Keratinocyte (primary cell): Measurements from ENCODE around the gene PPOX. TPM values are rescaled to one million over a fixed set of nuclear protein-coding genes. Genes with fewer than 3 reads are reported as not detected.

ENCODE experiments used
- DNase-seq: peaks from one replicate; pipeline ENCODE4 v3.0.0-alpha.2; 2011; ENCODE audit warnings: low read depth, missing footprints, low spot score
- FAIRE-seq: peaks from 2 replicates; lab custom pipeline; 2011; peaks lifted over from hg19 to GRCh38; lab: Jason Lieb, UNC
- H2AFZ ChIP-seq: 2 replicates; pipeline ENCODE4 v1.6.0; 2012; ENCODE audit warnings: low read length, control low read depth, inconsistent platforms; ENCODE audit not compliant: control insufficient read depth
- H3K27ac ChIP-seq: 2 replicates; pipeline ENCODE4 v1.5.1; 2011; ENCODE audit warnings: low read length; ENCODE audit not compliant: control insufficient read depth, insufficient read depth
- H3K27me3 ChIP-seq: 3 replicates; pipeline ENCODE4 v1.6.0; 2011; ENCODE audit warnings: low read length; ENCODE audit not compliant: control insufficient read depth, insufficient read depth; ENCODE audit errors: extremely low read depth
- H3K36me3 ChIP-seq, 2 experiments: 2 replicates in 1 of 2; 3 replicates in 1 of 2; pipeline ENCODE4 v1.5.1; 2011; ENCODE audit warnings: low read length in 2 of 2, mild to moderate bottlenecking in 1 of 2; ENCODE audit not compliant: control insufficient read depth in 2 of 2, insufficient read depth in 2 of 2; ENCODE audit errors: extremely low read depth in 1 of 2
- H3K4me1 ChIP-seq: 3 replicates; pipeline ENCODE4 v1.5.1; 2011; ENCODE audit warnings: low read length; ENCODE audit not compliant: control insufficient read depth, insufficient read depth; ENCODE audit errors: extremely low read depth
- H3K4me2 ChIP-seq: 3 replicates; pipeline ENCODE4 v1.6.0; 2011; ENCODE audit warnings: low read depth, low read length; ENCODE audit not compliant: control insufficient read depth, insufficient read depth; ENCODE audit errors: extremely low read depth
- H3K4me3 ChIP-seq, 3 experiments: fragments of 200-600 bp in 1 of 3; sonication (generic) in 1 of 3; 2 replicates in 2 of 3; 3 replicates in 1 of 3; pipeline ENCODE4 v1.5.1; 2011 to 2016; ENCODE audit warnings: low read length in 3 of 3, mild to moderate bottlenecking in 3 of 3, control low read depth in 2 of 3, inconsistent platforms in 1 of 3, low read depth in 1 of 3, mixed read lengths in 1 of 3, mixed run types in 1 of 3, moderate library complexity in 1 of 3; ENCODE audit not compliant: control insufficient read depth in 2 of 3, insufficient read depth in 2 of 3; ENCODE audit errors: extremely low read depth in 1 of 3
- H3K79me2 ChIP-seq: 2 replicates; pipeline ENCODE4 v1.6.0; 2012; ENCODE audit warnings: low read length; ENCODE audit not compliant: control insufficient read depth, insufficient read depth
- H3K9ac ChIP-seq: 3 replicates; pipeline ENCODE4 v1.6.0; 2011; ENCODE audit warnings: low read length; ENCODE audit not compliant: control insufficient read depth, insufficient read depth; ENCODE audit errors: extremely low read depth
- H3K9me1 ChIP-seq: 3 replicates; pipeline ENCODE4 v1.6.0; 2011; ENCODE audit warnings: low read length; ENCODE audit not compliant: control insufficient read depth, insufficient read depth; ENCODE audit errors: extremely low read depth
- H3K9me3 ChIP-seq: 2 replicates; pipeline ENCODE4 v1.5.1; 2012; ENCODE audit warnings: low read depth, low read length; ENCODE audit not compliant: control insufficient read depth
- H4K20me1 ChIP-seq: 3 replicates; pipeline ENCODE4 v1.6.0; 2011; ENCODE audit warnings: low read length; ENCODE audit not compliant: control insufficient read depth, insufficient read depth; ENCODE audit errors: extremely low read depth
- CTCF ChIP-seq, 3 experiments: IDR thresholded peaks in 1 of 3; conservative IDR thresholded peaks in 1 of 3; optimal IDR thresholded peaks in 1 of 3; 2 replicates in 2 of 3; 3 replicates in 1 of 3; pipeline versions ENCODE3 to v1.5.1; 2011; ENCODE audit warnings: low read length in 3 of 3, mild to moderate bottlenecking in 3 of 3, moderate library complexity in 2 of 3, control low read depth in 1 of 3, inconsistent platforms in 1 of 3; ENCODE audit not compliant: insufficient read depth in 2 of 3; ENCODE audit errors: extremely low read depth in 1 of 3
- EZH2 ChIP-seq: IDR thresholded peaks from one replicate; pipeline ENCODE4 v1.6.1; 2012; ENCODE audit warnings: inconsistent platforms, mild to moderate bottlenecking, low read length, moderate library complexity
- dilution Hi-C: fragments of 300-500 bp; cut with MboI; formaldehyde crosslinking; loops from one replicate; pipeline ENCODE4 v1.7.0; 2020; ENCODE audit warnings: low sequenced_read_pairs; ENCODE audit not compliant: extremely low pct_ligation_motif_present
- polyA plus RNA-seq, 5 experiments: library from polyadenylated mRNA; depleted of rRNA in 3 of 5; stranded (reverse) in 3 of 5; stranded (forward) in 1 of 5; unstranded in 1 of 5; fragments of >200 nt; gene quantifications; 1 replicate in 1 of 5; 2 replicates in 3 of 5; 3 replicates in 1 of 5; pipeline versions ENCODE4 v1.2.1 to v1.2.3, GENCODE V29; 2011 to 2012; ENCODE audit warnings: missing spikeins in 2 of 5, low read depth in 1 of 5, low replicate concordance in 1 of 5

Gene PPOX
- polyA plus RNA-seq, 1 donor (not counting 4 experiments of a cell fraction or from before 2014, with no cell fraction given) = 17.1 TPM

GRCh38 chr1:161158316-161159010 lies 7.8 kb upstream of the PPOX start:
- Histone ChIP-seq H2AFZ (peak overlapping the region; percentile 95), H3K4me2 (peak overlapping the region; percentile 92), H3K27ac (peak overlapping the region; percentile 84), H3K9ac (peak overlapping the region; percentile 91), H3K4me1 (peaks cover 24% of the 10 kb centered on the region), H4K20me1 (no peaks in the 10 kb centered on the region), H3K27me3 (no peaks in the 10 kb centered on the region), H3K9me1 (no peaks in the 10 kb centered on the region), H3K9me3 (no peaks in the 10 kb centered on the region), H3K79me2 (peaks cover 21% of the 10 kb centered on the region), H3K4me3 (peak overlapping the region; percentile 73 to 89 (median 74)), H3K36me3 (peaks cover 7 to 21% of the 10 kb centered on the region in 2 experiments)
- no peak for TF ChIP-seq CTCF (optimal IDR thresholded peaks at IDR 0.05 in 1 of 3, IDR thresholded peaks at IDR 0.05 in 1 of 3, conservative IDR thresholded peaks at IDR 0.05 in 1 of 3; ENCODE audit: extremely low read depth in 1 of 3, insufficient read depth in 2 of 3, low read length in 3 of 3)
- TF ChIP-seq EZH2 = no peak
- DNase-seq (no peak), FAIRE-seq (no peak)
- dilution Hi-C loops = no loop called here

- H3K9me3 ChIP-seq = no peaks in the 10 kb centered on the region
- H3K4me3 ChIP-seq = peak within 1 kb of the TSS; percentile 73 to 89 (median 74)
- peak within 1 kb of the TSS; percentile 92 for H3K4me2 ChIP-seq
- peaks cover 24% of the 10 kb centered on the region for H3K4me1 ChIP-seq
- no peaks in the 10 kb centered on the region for H4K20me1 ChIP-seq
- dilution Hi-C loops = no loop called here
- no peak for DNase-seq
- TF ChIP-seq EZH2 (no peak), CTCF (optimal IDR thresholded peaks at IDR 0.05 in 1 of 3, IDR thresholded peaks at IDR 0.05 in 1 of 3, conservative IDR thresholded peaks at IDR 0.05 in 1 of 3; ENCODE audit: extremely low read depth in 1 of 3, insufficient read depth in 2 of 3, low read length in 3 of 3) (peak; percentile 40 to 71 (median 58))
- FAIRE-seq = no peak
- peak within 1 kb of the TSS; percentile 95 for H2AFZ ChIP-seq
- peak within 1 kb of the TSS; percentile 91 for H3K9ac ChIP-seq
- H3K79me2 ChIP-seq = peaks cover 19% of the 10 kb centered on the region
- peak within 1 kb of the TSS; percentile 84 for H3K27ac ChIP-seq
- no peaks in the 10 kb centered on the region for H3K9me1 ChIP-seq
- H3K27me3 ChIP-seq = no peaks in the 10 kb centered on the region
- peaks cover 9 to 28% of the 10 kb centered on the region in 2 experiments for H3K36me3 ChIP-seq
These were observed 6.9 kb upstream of the PPOX start, which contains the start of gene USP21 for GRCh38 chr1:161159087-161159912. Gene USP21, plus strand, starts transcription at chr1:161159500. Its CDS starts 1,141 bp downstream, at chr1:161160641.
